IMR-90 (cell line): ENCODE results near the gene CCNJL. TPM values are rescaled to one million over a fixed set of nuclear protein-coding genes. Genes with fewer than 3 reads are reported as not detected.
A peak's percentile ranks its signal among the peaks of the same experiment; 100 is the strongest.

Source experiments
- ATAC-seq: fragments of 200-7000 bp; cut with Tn5 transposase; 2 replicates; pipeline ENCODE4 v1.9.1; 2020; ENCODE audit warnings: low read depth, mild to moderate bottlenecking, moderate library complexity
- BruUV-seq: library from RNA; stranded (reverse); fragments of 400-500 nt; replicated peaks from 2 replicates; lab custom pipeline; 2021; lab: Mats Ljungman, UMichigan
- CTCF ChIA-PET: fragments of 300-600 bp; formaldehyde crosslinking; extraction: SDS; loops from one replicate; lab custom pipeline; 2021; ENCODE audit warnings: antibody characterized with exemption; lab: Yijun Ruan, JAX
- POLR2A ChIA-PET: fragments of 300-600 bp; sonication (Branson Sonifier 250); formaldehyde crosslinking; loops from one replicate; lab custom pipeline; 2022; ENCODE audit warnings: antibody characterized with exemption; ENCODE audit not compliant: unreplicated experiment; lab: Charles Lee
- DNase-seq: peaks from one replicate; pipeline ENCODE4 v3.0.0; 2013
- H2AFZ ChIP-seq: replicated peaks from 2 replicates; pipeline ENCODE3; 2013; ENCODE audit warnings: low read length, mild to moderate bottlenecking; ENCODE audit not compliant: poor library complexity
- H2AK5ac ChIP-seq: 2 replicates; pipeline ENCODE4 v1.6.1; 2013; ENCODE audit warnings: low read depth, low read length, inconsistent platforms
- H2AK9ac ChIP-seq: replicated peaks from 2 replicates; pipeline ENCODE3; 2013; ENCODE audit warnings: mild to moderate bottlenecking, low read depth, low read length, moderate library complexity; ENCODE audit not compliant: poor library complexity
- H2BK120ac ChIP-seq: 2 replicates; pipeline ENCODE4 v1.6.1; 2013; ENCODE audit warnings: low read depth, low read length, inconsistent platforms
- H2BK15ac ChIP-seq: 3 replicates; pipeline ENCODE4 v1.6.1; 2013; ENCODE audit warnings: low read depth, low read length, inconsistent platforms
- H2BK20ac ChIP-seq: 2 replicates; pipeline ENCODE4 v1.6.1; 2013; ENCODE audit warnings: low read depth, mild to moderate bottlenecking, inconsistent platforms, low read length, moderate library complexity
- H2BK5ac ChIP-seq: 2 replicates; pipeline ENCODE4 v1.6.1; 2013; ENCODE audit warnings: mild to moderate bottlenecking, low read depth, low read length, inconsistent platforms; ENCODE audit not compliant: poor library complexity, severe bottlenecking
- H3K14ac ChIP-seq: replicated peaks from 2 replicates; pipeline ENCODE4 v1.6.1; 2013; ENCODE audit warnings: low read depth, low read length, inconsistent platforms
- H3K18ac ChIP-seq: 2 replicates; pipeline ENCODE4 v1.6.1; 2013; ENCODE audit warnings: low read depth, low read length, control low read depth
- H3K23ac ChIP-seq: 2 replicates; pipeline ENCODE4 v1.6.1; 2013; ENCODE audit warnings: low read depth, low read length, inconsistent platforms
- H3K27ac ChIP-seq: 2 replicates; pipeline ENCODE4 v1.5.1; 2013; ENCODE audit warnings: mild to moderate bottlenecking, control low read depth, low read length; ENCODE audit not compliant: insufficient read depth
- H3K27me3 ChIP-seq: 2 replicates; pipeline ENCODE4 v1.6.1; 2013; ENCODE audit warnings: low read length; ENCODE audit not compliant: control insufficient read depth, insufficient read depth
- H3K36me3 ChIP-seq: 2 replicates; pipeline ENCODE4 v1.6.1; 2013; ENCODE audit warnings: low read length, mixed read lengths; ENCODE audit not compliant: control insufficient read depth, insufficient read depth
- H3K4ac ChIP-seq: 2 replicates; pipeline ENCODE4 v1.6.1; 2013; ENCODE audit warnings: low read depth, low read length, inconsistent platforms
- H3K4me1 ChIP-seq: 2 replicates; pipeline ENCODE4 v1.6.1; 2013; ENCODE audit warnings: low read length, mixed read lengths; ENCODE audit not compliant: control insufficient read depth, insufficient read depth
- H3K4me2 ChIP-seq: 2 replicates; pipeline ENCODE4 v1.6.1; 2013; ENCODE audit warnings: low read depth, mild to moderate bottlenecking, control low read depth, low read length, moderate library complexity
- H3K4me3 ChIP-seq: 2 replicates; pipeline ENCODE4 v1.5.1; 2013; ENCODE audit warnings: low read depth, mild to moderate bottlenecking, control low read depth, low read length, moderate library complexity; ENCODE audit not compliant: insufficient read depth
- H3K56ac ChIP-seq: 2 replicates; pipeline ENCODE4 v1.6.1; 2013; ENCODE audit warnings: low read length, inconsistent platforms; ENCODE audit not compliant: insufficient read depth; ENCODE audit errors: extremely low read depth
- H3K79me1 ChIP-seq, 2 experiments: 2 replicates each; pipeline ENCODE4 v1.6.1; 2013; ENCODE audit warnings: low read length in 2 of 2, inconsistent platforms in 1 of 2, low read depth in 1 of 2
- H3K9ac ChIP-seq: 2 replicates; pipeline ENCODE4 v1.6.1; 2013; ENCODE audit warnings: low read depth, low read length, control low read depth
- H3K9me1 ChIP-seq: 2 replicates; pipeline ENCODE4 v1.6.1; 2013; ENCODE audit warnings: low read length, inconsistent platforms; ENCODE audit not compliant: insufficient read depth
- H3K9me3 ChIP-seq: 2 replicates; pipeline ENCODE4 v1.6.1; 2013; ENCODE audit warnings: low read length; ENCODE audit not compliant: control insufficient read depth, insufficient read depth
- H4K20me1 ChIP-seq: 2 replicates; pipeline ENCODE4 v1.6.1; 2013; ENCODE audit warnings: low read length, inconsistent platforms; ENCODE audit not compliant: insufficient read depth
- H4K5ac ChIP-seq: 2 replicates; pipeline ENCODE4 v1.6.1; 2013; ENCODE audit warnings: mild to moderate bottlenecking, low read depth, low read length, control low read depth
- H4K8ac ChIP-seq, 2 experiments: 2 replicates each; pipeline ENCODE4 v1.6.1; 2013; ENCODE audit warnings: low read depth in 2 of 2, low read length in 2 of 2, control low read depth in 1 of 2, inconsistent platforms in 1 of 2
- H4K91ac ChIP-seq: 2 replicates; pipeline ENCODE4 v1.6.1; 2013; ENCODE audit warnings: low read depth, low read length, inconsistent platforms; ENCODE audit not compliant: insufficient read depth
- BHLHE40 ChIP-seq: fragments of 150-350 bp; IDR thresholded peaks from 2 replicates; pipeline ENCODE4 v1.6.1; 2016; ENCODE audit warnings: mild to moderate bottlenecking, low read depth, low read length
- CEBPB ChIP-seq: IDR thresholded peaks from 2 replicates; pipeline ENCODE4 v1.6.1; 2012; ENCODE audit warnings: low read depth, low read length, improper control_type of control experiment
- CHD1 ChIP-seq: IDR thresholded peaks from 2 replicates; pipeline ENCODE4 v1.6.1; 2012; ENCODE audit warnings: low read depth, low read length, improper control_type of control experiment
- FOS ChIP-seq: fragments of 150-350 bp; IDR thresholded peaks from 2 replicates; pipeline ENCODE4 v1.6.1; 2016; ENCODE audit warnings: low read depth, low read length
- MAFK ChIP-seq: IDR thresholded peaks from 2 replicates; pipeline ENCODE4 v1.6.1; 2012; ENCODE audit warnings: low read depth, low read length, improper control_type of control experiment
- MAZ ChIP-seq: IDR thresholded peaks from 2 replicates; pipeline ENCODE4 v1.6.1; 2012; ENCODE audit warnings: low read depth, mild to moderate bottlenecking, low read length, improper control_type of control experiment, moderate library complexity, borderline replicate concordance
- MXI1 ChIP-seq: IDR thresholded peaks from 2 replicates; pipeline ENCODE4 v1.6.1; 2012; ENCODE audit warnings: low read depth, mild to moderate bottlenecking, low read length, moderate library complexity, borderline replicate concordance
- NFE2L2 ChIP-seq: fragments of 150-350 bp; IDR thresholded peaks from 2 replicates; pipeline ENCODE4 v1.6.1; 2016; ENCODE audit warnings: low read depth, mild to moderate bottlenecking, low read length
- POLR2A ChIP-seq: IDR thresholded peaks from 2 replicates; pipeline ENCODE4 v1.6.1; 2012; ENCODE audit warnings: mild to moderate bottlenecking, low read depth, low read length
- RAD21 ChIP-seq: IDR thresholded peaks from 2 replicates; pipeline ENCODE4 v1.6.1; 2012; ENCODE audit warnings: low read length, improper control_type of control experiment
- RCOR1 ChIP-seq: IDR thresholded peaks from 2 replicates; pipeline ENCODE4 v1.6.1; 2012; ENCODE audit warnings: mild to moderate bottlenecking, low read length, improper control_type of control experiment; ENCODE audit not compliant: insufficient replicate concordance
- SMC3 ChIP-seq: fragments of 150-350 bp; IDR thresholded peaks from 2 replicates; pipeline ENCODE4 v1.6.1; 2016; ENCODE audit warnings: low read depth, mild to moderate bottlenecking, antibody characterized with exemption, low read length, moderate library complexity
- USF2 ChIP-seq: fragments of 150-350 bp; IDR thresholded peaks from 2 replicates; pipeline ENCODE4 v1.6.1; 2017; ENCODE audit warnings: mild to moderate bottlenecking, antibody characterized with exemption, low read length, low read depth
- WGBS, 2 experiments: methylation state at CpG; one replicate each; pipeline versions ENCODE4 v1.1.5 to v1.1.7; 2013; ENCODE audit warnings: missing lambda C conversion rate in 2 of 2; ENCODE audit not compliant: insufficient read length in 1 of 2; ENCODE audit errors: extremely low coverage in 2 of 2; 5-methylcytosine and 5-hydroxymethylcytosine counted together
- dilution Hi-C: fragments of 300-500 bp; cut with HindIII; formaldehyde crosslinking; loops from one replicate; pipeline ENCODE4 v1.14.3; 2018; ENCODE audit warnings: low sequenced_read_pairs; ENCODE audit not compliant: unreplicated experiment
- in situ Hi-C: fragments of 300-500 bp; cut with MboI; formaldehyde crosslinking; loops from 3 replicates; pipeline ENCODE4 v1.14.3; 2019; ENCODE audit warnings: low sequenced_read_pairs, inconsistent platforms, mixed read lengths
- intact Hi-C: fragments of 100-400 bp; cut with micrococcal nuclease; formaldehyde crosslinking; loops from 2 replicates; pipeline ENCODE4 v1.10.0; 2022
- polyA plus RNA-seq, 3 experiments: library from polyadenylated mRNA; depleted of rRNA; stranded (reverse); fragments of >200 nt; gene quantifications; 2 replicates each; pipeline ENCODE4 v1.2.3, GENCODE V29; 2012; ENCODE audit warnings: low replicate concordance in 1 of 3
- total RNA-seq: library from RNA; depleted of rRNA; stranded (reverse); fragments of >200 nt; gene quantifications from 2 replicates; pipeline ENCODE4 v1.2.3, GENCODE V29; 2012
- TF ChIP-seq, protein P1 (sequence below): fragments of 150-350 bp; IDR thresholded peaks from 2 replicates; pipeline ENCODE4 v1.6.1; 2016; ENCODE audit warnings: low read depth, mild to moderate bottlenecking, low read length, moderate library complexity, borderline replicate concordance

Gene CCNJL
- total and polyA plus RNA-seq, 2 of the 4 experiments (the other 2 are of a cell fraction), result 2.0 to 3.8 TPM

DNA sequence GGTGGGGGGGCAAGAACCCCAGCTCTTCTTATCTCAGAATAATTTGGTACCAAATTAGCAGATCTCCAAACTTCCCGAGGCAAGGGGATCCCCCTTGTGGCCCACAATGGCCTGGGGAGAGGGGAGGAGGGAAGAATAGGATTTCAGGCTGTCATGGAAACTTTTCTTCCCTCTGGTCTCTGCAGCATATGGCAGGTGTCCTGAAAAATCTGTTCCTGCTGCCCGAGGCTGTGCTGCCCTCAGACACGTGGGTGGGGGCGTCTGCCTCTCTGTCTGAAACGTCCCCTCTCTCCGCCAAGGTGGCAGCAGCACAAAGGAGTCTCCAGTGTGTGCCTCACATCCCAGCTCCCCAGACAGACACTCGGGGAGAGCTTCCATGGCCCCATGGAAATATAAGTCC lies 34.0 kb downstream of the CCNJL start:
- H2BK120ac ChIP-seq, result no peak overlapping the region
- H4K20me1 ChIP-seq, result no peaks in the 10 kb centered on the region
- H2AFZ ChIP-seq, result no peak overlapping the region
- no peak overlapping the region for H3K23ac ChIP-seq
- H3K4ac ChIP-seq, result no peak overlapping the region
- H3K27ac ChIP-seq, result no peak overlapping the region
- H4K91ac ChIP-seq, result no peak overlapping the region
- H2AK5ac ChIP-seq, result no peak overlapping the region; the same call in 1 of the 2 replicates
- 61% methylated on average over 3 of the region's 7 CpGs; no CpG with 5 or more reads in 1 of the 2 experiments for WGBS, 2 experiments
- TF ChIP-seq, protein P1, sequence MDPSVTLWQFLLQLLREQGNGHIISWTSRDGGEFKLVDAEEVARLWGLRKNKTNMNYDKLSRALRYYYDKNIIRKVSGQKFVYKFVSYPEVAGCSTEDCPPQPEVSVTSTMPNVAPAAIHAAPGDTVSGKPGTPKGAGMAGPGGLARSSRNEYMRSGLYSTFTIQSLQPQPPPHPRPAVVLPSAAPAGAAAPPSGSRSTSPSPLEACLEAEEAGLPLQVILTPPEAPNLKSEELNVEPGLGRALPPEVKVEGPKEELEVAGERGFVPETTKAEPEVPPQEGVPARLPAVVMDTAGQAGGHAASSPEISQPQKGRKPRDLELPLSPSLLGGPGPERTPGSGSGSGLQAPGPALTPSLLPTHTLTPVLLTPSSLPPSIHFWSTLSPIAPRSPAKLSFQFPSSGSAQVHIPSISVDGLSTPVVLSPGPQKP, result no peak
- TF ChIP-seq BHLHE40 (no peak), CEBPB (no peak), MAFK (no peak), FOS (no peak), POLR2A (no peak), RCOR1 (no peak), SMC3 (no peak), MAZ (no peak), MXI1 (no peak), RAD21 (no peak), CHD1 (no peak), USF2 (no peak), NFE2L2 (no peak)
- H3K56ac ChIP-seq, result no peak overlapping the region
- CTCF ChIA-PET, result interaction anchor here (0.6 kb wide), 1 partner anchor 34 kb away, joined by 3 read pairs; the partner anchor contains the start of gene CCNJL
- no peak overlapping the region for H3K18ac ChIP-seq
- no peak for DNase-seq
- H2BK5ac ChIP-seq, result no peak overlapping the region
- no peaks in the 10 kb centered on the region; the same call in 1 of the 2 replicates for H3K9me1 ChIP-seq
- no peak overlapping the region for H3K4me3 ChIP-seq
- H3K4me1 ChIP-seq, result no peaks in the 10 kb centered on the region
- no peak overlapping the region for H3K4me2 ChIP-seq
- in situ Hi-C loops (no loop called here), dilution Hi-C loops (no loop called here), intact Hi-C loops (no loop called here)
- no peaks in the 10 kb centered on the region for H3K9me3 ChIP-seq
- no peak overlapping the region for H4K5ac ChIP-seq
- 0 out of 4 replicates have a peak, but pooled peaks cover 0 to 5% of the 10 kb centered on the region in 2 experiments for H3K79me1 ChIP-seq
- BruUV-seq, result no TSS peak
- POLR2A ChIA-PET, result no interaction called here
- ATAC-seq, result no peak
- no peak overlapping the region for H4K8ac ChIP-seq
- H3K14ac ChIP-seq, result no peak overlapping the region
- no peaks in the 10 kb centered on the region for H3K27me3 ChIP-seq
- no peak overlapping the region for H3K9ac ChIP-seq
- H2BK15ac ChIP-seq, result no peak overlapping the region
- no peak overlapping the region for H2BK20ac ChIP-seq
- peaks cover 5% of the 10 kb centered on the region for H3K36me3 ChIP-seq
- peak overlapping the region; percentile 85 for H2AK9ac ChIP-seq
